SK-N-MC (cell line): ENCODE data around the gene BCAP31.

ENCODE experiments used
- EZH2 ChIP-seq: fragments of 200-600 bp; sonication (generic); IDR thresholded peaks from one replicate; pipeline ENCODE4 v1.6.1; 2017; ENCODE audit warnings: antibody characterized with exemption
- FOXP2 ChIP-seq: optimal IDR thresholded peaks from 2 replicates; pipeline ENCODE3; 2011; ENCODE audit warnings: mild to moderate bottlenecking, moderate library complexity; ENCODE audit not compliant: insufficient read depth; ENCODE audit errors: extremely low read length, control extremely low read depth
- POLR2AphosphoS5 ChIP-seq: IDR thresholded peaks from 2 replicates; pipeline ENCODE4 v1.6.1; 2012; ENCODE audit warnings: mild to moderate bottlenecking, low read depth, low read length, borderline replicate concordance

DNA sequence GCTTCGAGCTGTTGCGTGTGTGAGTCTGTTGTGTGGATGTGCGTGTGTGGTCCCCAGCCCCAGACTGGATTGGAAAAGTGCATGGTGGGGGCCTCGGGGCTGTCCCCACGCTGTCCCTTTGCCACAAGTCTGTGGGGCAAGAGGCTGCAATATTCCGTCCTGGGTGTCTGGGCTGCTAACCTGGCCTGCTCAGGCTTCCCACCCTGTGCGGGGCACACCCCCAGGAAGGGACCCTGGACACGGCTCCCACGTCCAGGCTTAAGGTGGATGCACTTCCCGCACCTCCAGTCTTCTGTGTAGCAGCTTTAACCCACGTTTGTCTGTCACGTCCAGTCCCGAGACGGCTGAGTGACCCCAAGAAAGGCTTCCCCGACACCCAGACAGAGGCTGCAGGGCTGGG lies 28.1 kb downstream of the BCAP31 start:
- TF ChIP-seq POLR2AphosphoS5 = no peak
- TF ChIP-seq EZH2 = no peak
- no peak for TF ChIP-seq FOXP2
